ENCODE measurements around the gene CLIC4. TPM values are rescaled to one million over a fixed set of nuclear protein-coding genes. Genes with fewer than 3 reads are reported as not detected.
"Not testable (repeated sequence)": the region's sequence is repeated elsewhere in the genome, so short reads cannot be mapped to it uniquely, and the experiment has no call there.

CLIC4 gene
- total RNA-seq, 6 donors from 2014 or later, result 44.0 to 234 (median 147) TPM

DNA sequence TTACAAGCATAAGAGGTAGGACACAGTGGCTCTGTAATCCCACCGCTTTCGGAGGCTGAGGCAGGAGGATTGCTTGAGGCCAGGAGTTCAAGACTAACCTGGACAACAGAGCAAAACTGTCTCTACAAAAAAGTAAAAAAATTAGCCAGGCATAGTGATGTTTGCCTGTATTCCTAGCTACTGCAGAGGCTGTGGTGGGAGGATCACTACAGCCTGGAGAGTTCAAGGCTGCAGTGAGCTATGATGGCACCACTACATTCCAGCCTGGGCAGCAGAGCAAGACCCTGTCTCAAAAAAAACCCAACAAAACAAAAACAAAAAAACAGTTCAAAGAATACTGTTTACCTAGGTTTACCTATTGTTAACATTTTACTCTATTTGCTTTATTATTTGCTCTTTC lies 37.4 kb downstream of the CLIC4 start:
- no peak overlapping the region for H3K4me3 ChIP-seq
- ATAC-seq (ENCODE audit: low FRiP score in 2 of 2), result no peak
- 96 to 100% methylated on average over 2 of the region's 2 CpGs for WGBS, 2 donors

GRCh38 chr1:24783713-24784112 lies 38.5 kb downstream of the CLIC4 start:
- no peaks in the 10 kb centered on the region for H3K36me3 ChIP-seq
- peak overlapping the region in 1 of 4 donors; percentile 31 for H3K27ac ChIP-seq
- no peak for ATAC-seq (ENCODE audit: low FRiP score in 2 of 2)
- no peaks in the 10 kb centered on the region for H3K27me3 ChIP-seq
- peaks cover 21 to 32% (median 28%) of the 10 kb centered on the region in 4 donors for H3K4me1 ChIP-seq
- no peak overlapping the region for H3K4me3 ChIP-seq
- H3K9me3 ChIP-seq, result no peaks in the 10 kb centered on the region
- WGBS, 2 donors, result 84 to 85% methylated on average over 1 of the region's 1 CpG
- TF ChIP-seq EP300 (IDR thresholded peaks at IDR 0.05) (no peak), CTCF (IDR thresholded peaks at IDR 0.05) (no peak), POLR2A (IDR thresholded peaks at IDR 0.05) (no peak)
- no peak for DNase-seq

More for the DNA sequence above, 37.4 kb downstream of the CLIC4 start:
- Histone ChIP-seq H3K27me3 (no peaks in the 10 kb centered on the region), H3K9me3 (no peaks in the 10 kb centered on the region), H3K36me3 (no peaks in the 10 kb centered on the region), H3K4me1 (peaks cover 21 to 32% (median 28%) of the 10 kb centered on the region in 4 donors), H3K27ac (no peak overlapping the region)
- DNase-seq, result no peak
- TF ChIP-seq POLR2A (IDR thresholded peaks at IDR 0.05) (no peak), EP300 (IDR thresholded peaks at IDR 0.05) (no peak), CTCF (IDR thresholded peaks at IDR 0.05) (no peak), POLR2AphosphoS5 (IDR thresholded peaks at IDR 0.05) (no peak)

- no peak overlapping the region for H3K4me3 ChIP-seq
- no peaks in the 10 kb centered on the region for H3K9me3 ChIP-seq
- no peaks in the 10 kb centered on the region for H3K27me3 ChIP-seq
- no peak for DNase-seq
- TF ChIP-seq POLR2AphosphoS5 (IDR thresholded peaks at IDR 0.05) (no peak), POLR2A (IDR thresholded peaks at IDR 0.05) (no peak), EP300 (IDR thresholded peaks at IDR 0.05) (peak in 1 of 4 donors; percentile 27)
- peak overlapping the region in 2 of 4 donors; percentile 19 to 58 for H3K27ac ChIP-seq
- ATAC-seq (ENCODE audit: low FRiP score in 2 of 2), result peak in 1 of 2 donors; percentile 89
- H3K36me3 ChIP-seq, result no peaks in the 10 kb centered on the region
- peaks cover 11 to 25% (median 19%) of the 10 kb centered on the region in 4 donors for H3K4me1 ChIP-seq
Observed at GRCh38 chr1:24786191-24786590, 40.9 kb downstream of the CLIC4 start.

DNA sequence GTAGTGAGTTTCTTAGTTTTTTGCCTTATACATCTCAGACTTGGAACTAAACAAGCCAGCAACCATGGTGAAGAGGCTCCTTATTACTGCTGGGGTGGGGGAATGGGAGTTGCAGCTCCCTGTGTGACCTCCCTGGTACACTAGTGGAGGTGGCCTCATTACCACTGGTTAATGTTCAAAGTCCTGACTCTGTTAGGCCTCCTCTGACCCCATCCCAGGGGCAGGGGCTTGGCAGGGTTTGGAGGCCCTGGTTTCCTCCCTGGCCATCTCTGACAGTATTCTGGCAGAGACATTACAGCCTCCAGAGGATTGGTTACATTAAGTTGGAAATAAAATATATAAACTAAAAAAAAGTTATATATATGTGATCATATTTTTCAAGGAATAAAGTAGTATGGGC lies 45.2 kb downstream of the CLIC4 start:
- no peak for ATAC-seq (ENCODE audit: low FRiP score in 2 of 2)
- TF ChIP-seq CTCF (IDR thresholded peaks at IDR 0.05) (no peak), POLR2AphosphoS5 (IDR thresholded peaks at IDR 0.05) (no peak), EP300 (IDR thresholded peaks at IDR 0.05) (no peak), POLR2A (IDR thresholded peaks at IDR 0.05) (no peak)
- Histone ChIP-seq H3K4me3 (no peak overlapping the region), H3K9me3 (no peaks in the 10 kb centered on the region), H3K4me1 (peaks cover 14 to 41% (median 22%) of the 10 kb centered on the region in 4 donors), H3K27me3 (no peaks in the 10 kb centered on the region), H3K36me3 (no peaks in the 10 kb centered on the region), H3K27ac (no peak overlapping the region)
- DNase-seq, result no peak

DNA sequence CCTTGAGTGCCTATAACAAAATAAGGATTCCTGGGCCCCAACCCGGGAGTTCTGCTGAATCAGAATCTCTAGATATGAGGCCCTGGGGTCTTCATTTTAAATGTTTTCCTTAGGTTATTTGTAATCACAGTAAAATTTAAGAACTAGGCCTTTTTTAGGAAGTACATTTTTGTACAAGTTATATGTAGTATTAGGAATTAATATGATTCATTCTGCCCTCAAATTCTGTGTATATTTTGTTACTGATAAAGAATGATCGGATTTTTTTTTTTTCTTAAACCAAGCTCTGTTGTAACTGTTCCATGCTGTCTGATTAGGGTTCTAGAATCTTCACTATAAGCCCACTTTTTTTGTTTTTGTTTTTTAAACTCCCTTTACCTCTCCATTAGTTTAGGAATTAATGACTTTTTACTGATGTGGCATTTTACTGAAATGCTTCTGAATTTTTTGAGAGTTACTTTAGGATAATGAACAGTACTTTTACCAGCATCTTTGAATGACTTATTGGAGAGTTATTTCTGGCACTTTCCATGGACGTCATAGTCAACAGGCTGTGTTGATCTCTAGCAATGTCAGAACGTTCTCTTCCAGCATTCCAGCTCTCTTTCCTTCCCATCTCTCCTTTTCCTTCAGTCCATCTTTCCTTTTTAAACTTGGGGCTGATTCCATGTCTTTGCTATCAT lies 48.3 kb downstream of the CLIC4 start:
- peak overlapping the region; percentile 24 to 64 (median 42) for H3K27ac ChIP-seq
- TF ChIP-seq POLR2A (IDR thresholded peaks at IDR 0.05) (no peak), POLR2AphosphoS5 (IDR thresholded peaks at IDR 0.05) (peak in 1 of 2 donors; percentile 23), EP300 (IDR thresholded peaks at IDR 0.05) (peak in 1 of 4 donors; percentile 20)
- ATAC-seq (ENCODE audit: low FRiP score in 2 of 2), result peak in 1 of 2 donors; percentile 66
- peaks cover 6 to 28% (median 10%) of the 10 kb centered on the region in 4 donors for H3K4me1 ChIP-seq
- H3K27me3 ChIP-seq, result no peaks in the 10 kb centered on the region
- WGBS, 2 donors, result 50 to 52% methylated on average over 4 of the region's 4 CpGs
- H3K36me3 ChIP-seq, result peaks cover 0 to 9% (median 8%) of the 10 kb centered on the region in 4 donors
- H3K4me3 ChIP-seq, result no peak overlapping the region
- no peaks in the 10 kb centered on the region for H3K9me3 ChIP-seq
- DNase-seq, result no peak

DNA sequence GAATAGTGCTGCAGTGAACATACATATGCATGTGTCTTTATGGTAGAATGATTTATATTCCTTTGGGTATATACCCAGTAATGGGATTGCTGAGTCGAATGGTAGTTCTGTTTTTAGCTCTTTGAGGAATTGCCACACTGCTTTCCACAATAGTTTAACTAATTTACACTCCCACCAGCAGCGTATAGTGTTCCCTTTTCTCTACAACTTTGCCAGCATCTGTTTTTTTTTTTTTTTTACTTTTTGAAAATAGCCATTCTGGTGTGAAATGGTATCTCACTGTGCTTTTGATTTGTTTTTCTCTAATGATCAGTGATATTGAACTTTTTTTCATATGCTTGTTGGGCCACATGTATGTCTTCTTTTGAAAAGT lies 48.9 kb downstream of the CLIC4 start:
- not testable (repeated sequence) for H3K4me3 ChIP-seq; H3K9me3 ChIP-seq; ATAC-seq (ENCODE audit: low FRiP score in 2 of 2); DNase-seq; H3K27me3 ChIP-seq
- Histone ChIP-seq H3K4me1 (peaks cover 6 to 28% (median 10%) of the 10 kb centered on the region in 4 donors), H3K36me3 (peaks cover 0 to 13% (median 8%) of the 10 kb centered on the region in 4 donors), H3K27ac (peak overlapping the region; percentile 16 to 64 (median 57))
- WGBS, 2 donors, result 47 to 50% methylated on average over 2 of the region's 2 CpGs

Measured in upper lobe of left lung (tissue), 6 donors.